GM21381 (cell line): ENCODE results near the gene TOP2A.

ENCODE experiments used
- ATAC-seq: cut with Tn5 transposase; IDR thresholded peaks from one replicate; pipeline ENCODE4 v1.9.1; 2021; ENCODE audit warnings: mild to moderate bottlenecking, moderate library complexity; ENCODE audit not compliant: unreplicated experiment

Gene TOP2A

GRCh38 chr17:40348562-40349476 lies 68.9 kb downstream of the TOP2A start:
- no peak for ATAC-seq

DNA sequence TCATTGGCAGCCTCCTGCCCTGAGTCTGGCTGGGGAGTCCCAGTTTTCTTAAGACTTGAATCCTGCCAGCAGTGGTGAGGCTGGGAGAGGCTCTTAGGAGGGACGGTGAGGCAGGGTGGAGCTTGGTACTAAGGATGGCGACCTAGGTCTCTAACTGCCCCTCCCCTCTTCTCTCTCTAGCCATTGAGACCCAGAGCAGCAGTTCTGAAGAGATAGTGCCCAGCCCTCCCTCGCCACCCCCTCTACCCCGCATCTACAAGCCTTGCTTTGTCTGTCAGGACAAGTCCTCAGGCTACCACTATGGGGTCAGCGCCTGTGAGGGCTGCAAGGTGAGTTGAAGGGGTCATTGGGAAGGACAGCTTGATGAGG lies 69.6 kb downstream of the TOP2A start:
- no peak for ATAC-seq

DNA sequence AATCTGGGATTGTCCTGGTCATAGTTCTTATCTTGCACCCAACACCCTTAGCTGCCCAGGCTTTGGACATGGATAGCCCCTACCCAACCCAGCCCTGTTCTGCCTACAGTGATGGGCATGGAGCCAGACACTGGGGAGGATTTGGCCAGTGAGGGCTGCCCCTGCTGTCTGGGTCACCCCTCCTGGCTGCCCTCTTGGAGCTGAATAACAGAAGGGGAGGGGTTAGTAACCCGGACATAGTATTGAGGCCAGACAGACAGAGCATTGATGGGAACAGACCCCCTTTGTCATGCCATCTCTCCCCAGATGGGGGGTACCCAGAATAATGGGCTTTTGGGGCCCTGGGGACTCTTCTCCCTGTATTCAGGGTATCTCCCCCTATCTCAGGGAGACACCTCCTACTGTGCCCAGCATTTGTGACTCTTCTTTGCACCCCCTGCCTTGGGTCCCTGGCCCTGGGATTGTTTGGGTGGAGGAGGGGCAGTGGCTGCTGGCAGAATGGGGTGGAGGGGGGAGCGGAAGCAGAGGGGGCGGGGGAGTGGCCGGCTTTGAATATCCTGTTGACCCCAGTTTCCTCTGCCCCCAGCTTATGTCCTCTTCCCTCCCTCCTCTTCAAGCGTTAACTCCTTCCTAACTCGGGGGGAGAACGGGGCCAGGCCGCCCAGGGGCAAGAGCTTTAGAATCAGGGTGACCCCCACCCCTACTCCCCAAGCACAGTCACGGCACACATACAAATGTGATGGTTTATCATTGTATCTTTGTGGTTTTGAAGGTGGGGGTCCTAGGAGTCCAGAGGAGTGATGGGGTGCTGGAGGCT lies 70.2 kb downstream of the TOP2A start:
- ATAC-seq, result no peak

- no peak for ATAC-seq
Observed at GRCh38 chr17:40346765-40347158, 70.9 kb downstream of the TOP2A start.

- ATAC-seq, result no peak
Observed at GRCh38 chr17:40345994-40346764, 71.5 kb downstream of the TOP2A start.

DNA sequence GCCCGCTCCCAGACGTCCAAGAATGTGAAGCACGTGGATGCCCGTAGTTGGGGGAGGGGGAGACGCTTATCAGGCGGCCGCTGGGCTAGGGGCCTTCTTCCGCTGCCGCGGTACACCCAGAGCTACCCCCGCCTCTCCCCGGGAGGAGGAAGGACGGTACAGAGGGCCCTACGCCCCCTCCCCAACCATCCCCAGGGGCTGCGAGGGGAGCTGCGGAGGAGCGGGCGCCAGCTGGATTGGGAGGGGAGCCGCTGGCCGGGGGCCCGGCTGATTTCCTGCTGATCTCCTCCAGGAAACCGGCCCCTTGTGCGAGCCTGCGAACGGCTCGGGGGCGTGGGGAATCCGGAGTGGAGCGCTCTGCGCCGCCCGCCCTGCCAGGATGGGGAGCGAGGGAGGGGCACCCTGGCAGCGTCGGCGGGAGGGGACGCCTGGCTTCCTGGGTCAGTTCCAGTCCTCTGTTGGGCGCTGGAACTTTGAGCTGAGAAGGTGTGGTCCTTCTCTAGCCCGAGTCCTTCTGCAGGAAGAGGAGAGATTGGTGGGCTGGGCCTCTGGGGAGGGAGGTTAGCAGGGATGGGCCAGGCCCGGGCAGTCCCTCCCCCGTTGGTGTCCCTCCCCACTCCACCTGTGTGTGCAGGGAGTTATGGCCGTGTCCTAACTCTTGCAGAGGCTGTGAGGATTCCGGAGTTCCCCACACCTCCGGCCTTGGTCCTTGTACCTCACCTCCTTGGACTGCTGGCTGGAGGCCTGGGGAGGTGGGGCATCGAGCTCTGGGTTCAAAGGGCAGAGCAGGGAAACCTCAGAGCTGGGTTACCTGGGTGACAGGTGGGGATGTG lies 72.3 kb downstream of the TOP2A start:
- no peak for ATAC-seq

- no peak for ATAC-seq
Observed at GRCh38 chr17:40344421-40345160, 73.1 kb downstream of the TOP2A start.

- ATAC-seq, result no peak
Observed at GRCh38 chr17:40343219-40344119, 74.2 kb downstream of the TOP2A start.

DNA sequence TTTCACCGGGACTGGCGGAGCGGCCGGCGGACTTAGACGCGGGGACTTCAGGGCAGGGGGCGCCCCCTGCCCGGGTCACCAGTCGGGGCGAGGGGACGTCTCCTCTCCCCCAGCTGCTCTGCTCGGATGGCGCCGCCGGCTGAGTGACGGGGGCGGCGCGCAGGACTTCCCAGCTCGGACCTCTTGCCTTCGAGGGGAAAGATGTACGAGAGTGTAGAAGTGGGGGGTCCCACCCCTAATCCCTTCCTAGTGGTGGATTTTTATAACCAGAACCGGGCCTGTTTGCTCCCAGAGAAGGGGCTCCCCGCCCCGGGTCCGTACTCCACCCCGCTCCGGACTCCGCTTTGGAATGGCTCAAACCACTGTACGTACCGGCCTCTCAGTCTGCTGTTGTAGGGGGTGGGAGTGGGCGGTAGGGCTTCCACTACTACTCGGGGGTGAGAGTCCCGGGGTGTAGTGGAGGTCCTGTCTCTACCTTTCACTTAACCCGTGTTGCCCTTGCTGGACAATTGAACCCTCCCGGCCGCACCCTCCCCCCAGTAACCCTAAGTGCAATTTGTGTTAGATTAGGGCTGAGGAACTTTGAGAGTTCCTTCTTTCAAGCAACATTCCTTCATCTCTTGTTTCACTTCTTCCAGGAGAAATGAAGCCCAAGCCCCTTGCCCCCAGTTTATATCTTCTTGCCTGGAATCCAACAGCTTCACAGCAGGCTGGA lies 75.0 kb downstream of the TOP2A start:
- no peak for ATAC-seq

- no peak for ATAC-seq
Observed at GRCh38 chr17:40341808-40342503, 75.7 kb downstream of the TOP2A start.

DNA sequence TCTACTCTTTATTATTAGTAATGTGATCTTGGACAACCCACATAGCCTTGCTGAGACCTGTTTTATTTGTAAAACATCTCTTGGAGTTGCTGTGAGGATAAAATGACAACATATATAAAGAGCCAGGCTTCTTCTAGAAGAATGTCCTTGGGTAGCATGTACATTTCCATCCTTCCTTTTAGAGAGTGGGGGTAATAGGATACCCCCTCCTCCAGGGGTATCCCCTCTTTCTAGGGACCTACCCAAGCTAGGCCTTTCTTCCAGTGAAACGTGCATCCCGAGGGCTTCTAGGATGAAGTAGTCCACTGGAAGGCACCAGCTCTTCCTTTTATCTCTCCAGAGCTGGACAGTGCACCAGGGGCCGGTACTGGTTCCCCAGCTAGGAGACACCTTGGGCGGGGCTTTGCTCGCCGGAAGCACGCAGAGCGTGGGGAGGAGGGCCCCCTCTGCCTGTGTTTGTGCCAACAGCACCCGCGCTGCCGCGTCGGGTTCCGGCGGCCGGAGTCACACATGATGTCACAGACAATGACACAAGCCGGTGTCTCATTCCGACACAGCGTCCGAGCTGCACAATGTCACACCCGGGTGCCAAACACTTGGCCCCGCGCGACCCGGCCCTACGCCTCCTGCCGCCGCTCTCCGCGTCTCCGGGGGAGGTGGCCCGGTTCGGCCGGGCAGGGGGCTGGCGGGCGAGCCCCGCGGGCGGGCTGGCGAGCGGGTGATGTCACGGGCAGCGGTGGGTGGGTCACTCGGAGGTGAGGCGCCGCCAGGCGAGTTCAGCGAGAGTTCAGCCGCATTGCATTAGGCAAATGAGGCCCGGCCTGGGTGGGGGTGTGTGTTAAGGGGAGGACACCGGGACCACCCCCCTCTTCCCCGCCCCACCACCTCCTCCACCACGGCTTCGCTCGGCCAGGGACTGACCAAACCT lies 76.6 kb downstream of the TOP2A start:
- peak; percentile 56 for ATAC-seq

- no peak for ATAC-seq
Observed at GRCh38 chr17:40340327-40340726, 77.4 kb downstream of the TOP2A start.

DNA sequence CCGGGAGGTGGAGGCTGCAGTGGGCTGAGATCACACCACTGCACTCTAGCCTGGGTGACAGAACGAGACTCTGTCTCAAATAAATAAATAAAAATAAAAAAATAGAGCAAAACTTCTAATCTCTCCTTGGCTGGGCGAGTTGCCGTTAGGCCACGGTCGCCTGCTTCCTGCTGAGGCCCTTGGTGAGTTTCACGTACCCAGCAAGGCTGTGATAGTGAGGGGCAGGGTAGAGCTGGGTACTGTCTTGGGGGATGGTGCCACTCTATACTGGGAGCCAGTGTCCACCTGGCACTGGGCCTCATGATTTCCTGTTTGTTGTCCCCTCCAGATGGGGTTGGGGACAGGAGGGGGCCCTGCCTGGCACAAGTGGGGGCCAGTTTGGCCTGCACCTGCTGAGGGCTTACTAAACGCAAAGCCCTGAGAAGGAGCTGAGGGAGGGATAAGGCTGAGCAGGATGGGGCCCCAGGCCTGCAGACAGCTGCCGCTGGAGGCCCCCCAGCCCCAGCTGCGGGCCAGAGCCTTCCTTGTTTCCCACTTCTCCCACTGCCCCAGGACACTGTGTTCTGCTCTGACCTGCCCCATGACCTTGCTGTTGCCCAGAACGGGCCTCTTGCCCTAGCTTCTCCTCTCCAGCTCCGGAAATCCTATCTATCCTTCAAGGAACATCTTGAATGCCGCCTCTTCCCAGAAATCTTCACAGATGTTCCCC lies 78.6 kb downstream of the TOP2A start:
- no peak for ATAC-seq
